Ureter (tissue), 1 donor: ENCODE measurements around the gene NAT9. TPM values are rescaled to one million over a fixed set of nuclear protein-coding genes. Genes with fewer than 3 reads are reported as not detected.

Experiments used
- DNase-seq: peaks from one replicate; pipeline ENCODE4 v3.0.0-alpha.2; 2020; ENCODE audit warnings: low spot score
- total RNA-seq: library from RNA; stranded (reverse); gene quantifications from one replicate; pipeline ENCODE4 v1.2.4, GENCODE V29; 2023
- donor health status: DM: yes; HTN: yes; CAD: no.

The NAT9 gene
- total RNA-seq, 1 donor from 2014 or later = 65.1 TPM

GRCh38 chr17:74728702-74729075, 47.5 kb downstream of the NAT9 start:
- no peak for DNase-seq

- DNase-seq = no peak
Observed at GRCh38 chr17:74728033-74728701, 48.0 kb downstream of the NAT9 start.

GRCh38 chr17:74725111-74725510, 51.0 kb downstream of the NAT9 start:
- no peak for DNase-seq

GRCh38 chr17:74723891-74724290, 52.3 kb downstream of the NAT9 start:
- no peak for DNase-seq

- DNase-seq = no peak
Observed at GRCh38 chr17:74722782-74723181, 53.4 kb downstream of the NAT9 start.

Other genes with a start within 250 kb of the NAT9 start
- gene CD300LB, start 244.9 kb downstream of the NAT9 start, total RNA-seq = 0.49 TPM
- 0.68 TPM for gene CD300C, start 230.2 kb downstream of the NAT9 start, total RNA-seq
- not detected for gene CD300H, start 208.8 kb downstream of the NAT9 start, total RNA-seq
- gene CD300LD, start 184.1 kb downstream of the NAT9 start, total RNA-seq = not detected
- 0.73 TPM for gene CD300E, start 152.6 kb downstream of the NAT9 start, total RNA-seq
- 2.5 TPM for gene CD300LF, start 63.4 kb downstream of the NAT9 start, total RNA-seq
- 2.3 TPM for gene RAB37, start 39.1 kb downstream of the NAT9 start, total RNA-seq
- gene NHERF1, start 27.7 kb downstream of the NAT9 start, total RNA-seq = 20.6 TPM
- 0.23 TPM for gene GRIN2C, start 83.5 kb upstream of the NAT9 start, total RNA-seq
- 18.4 TPM for gene FDXR, start 96.6 kb upstream of the NAT9 start, total RNA-seq
- gene FADS6, start 117.3 kb upstream of the NAT9 start, total RNA-seq = 7.3 TPM
- gene USH1G, start 146.9 kb upstream of the NAT9 start, total RNA-seq = 1.4 TPM
- not detected for gene OTOP2, start 147.9 kb upstream of the NAT9 start, total RNA-seq
- gene OTOP3, start 159.6 kb upstream of the NAT9 start, total RNA-seq = not detected
- 78.1 TPM for gene HID1, start 196.4 kb upstream of the NAT9 start, total RNA-seq
- gene CDR2L, start 211.3 kb upstream of the NAT9 start, total RNA-seq = 11.4 TPM
- gene MRPL58, start 236.3 kb upstream of the NAT9 start, total RNA-seq = 32.1 TPM